GM19463 (cell line): ENCODE measurements around the gene PLIN5.

Experiments used
- ATAC-seq: cut with Tn5 transposase; IDR thresholded peaks from one replicate; pipeline ENCODE4 v1.9.1; 2021; ENCODE audit warnings: mild to moderate bottlenecking, moderate library complexity; ENCODE audit not compliant: unreplicated experiment

PLIN5 gene

GRCh38 chr19:4534836-4535658 lies at the start of gene PLIN5:
PLIN5 (minus strand) TSS chr19:4535224; CDS start chr19:4534074, 1,150 bp downstream.
- ATAC-seq = no peak

GRCh38 chr19:4583961-4584669 lies 49.1 kb upstream of the PLIN5 start:
- ATAC-seq = no peak

GRCh38 chr19:4582980-4583842 lies 48.2 kb upstream of the PLIN5 start:
- no peak for ATAC-seq

- no peak for ATAC-seq
Observed at GRCh38 chr19:4581666-4582553, 46.9 kb upstream of the PLIN5 start.

GRCh38 chr19:4580961-4581665 lies 46.1 kb upstream of the PLIN5 start:
- no peak for ATAC-seq

- ATAC-seq = no peak
Observed at GRCh38 chr19:4580021-4580901, 45.2 kb upstream of the PLIN5 start.

GRCh38 chr19:4579389-4579788 lies 44.4 kb upstream of the PLIN5 start:
- no peak for ATAC-seq

GRCh38 chr19:4578552-4579248 lies 43.7 kb upstream of the PLIN5 start:
- no peak for ATAC-seq

- ATAC-seq = no peak
Observed at GRCh38 chr19:4577020-4577782, 42.2 kb upstream of the PLIN5 start.

GRCh38 chr19:4576016-4576933 lies 41.3 kb upstream of the PLIN5 start:
- ATAC-seq = no peak

- no peak for ATAC-seq
Observed at GRCh38 chr19:4575267-4576015, 40.4 kb upstream of the PLIN5 start.

GRCh38 chr19:4573682-4574081 lies 38.7 kb upstream of the PLIN5 start:
- no peak for ATAC-seq

GRCh38 chr19:4571305-4571917 lies 36.4 kb upstream of the PLIN5 start:
- no peak for ATAC-seq

- no peak for ATAC-seq
Observed at GRCh38 chr19:4570916-4571304, 35.9 kb upstream of the PLIN5 start.

GRCh38 chr19:4570402-4570801 lies 35.4 kb upstream of the PLIN5 start:
- ATAC-seq = no peak
